Measurements from ENCODE around the gene RUBCNL.

DNA sequence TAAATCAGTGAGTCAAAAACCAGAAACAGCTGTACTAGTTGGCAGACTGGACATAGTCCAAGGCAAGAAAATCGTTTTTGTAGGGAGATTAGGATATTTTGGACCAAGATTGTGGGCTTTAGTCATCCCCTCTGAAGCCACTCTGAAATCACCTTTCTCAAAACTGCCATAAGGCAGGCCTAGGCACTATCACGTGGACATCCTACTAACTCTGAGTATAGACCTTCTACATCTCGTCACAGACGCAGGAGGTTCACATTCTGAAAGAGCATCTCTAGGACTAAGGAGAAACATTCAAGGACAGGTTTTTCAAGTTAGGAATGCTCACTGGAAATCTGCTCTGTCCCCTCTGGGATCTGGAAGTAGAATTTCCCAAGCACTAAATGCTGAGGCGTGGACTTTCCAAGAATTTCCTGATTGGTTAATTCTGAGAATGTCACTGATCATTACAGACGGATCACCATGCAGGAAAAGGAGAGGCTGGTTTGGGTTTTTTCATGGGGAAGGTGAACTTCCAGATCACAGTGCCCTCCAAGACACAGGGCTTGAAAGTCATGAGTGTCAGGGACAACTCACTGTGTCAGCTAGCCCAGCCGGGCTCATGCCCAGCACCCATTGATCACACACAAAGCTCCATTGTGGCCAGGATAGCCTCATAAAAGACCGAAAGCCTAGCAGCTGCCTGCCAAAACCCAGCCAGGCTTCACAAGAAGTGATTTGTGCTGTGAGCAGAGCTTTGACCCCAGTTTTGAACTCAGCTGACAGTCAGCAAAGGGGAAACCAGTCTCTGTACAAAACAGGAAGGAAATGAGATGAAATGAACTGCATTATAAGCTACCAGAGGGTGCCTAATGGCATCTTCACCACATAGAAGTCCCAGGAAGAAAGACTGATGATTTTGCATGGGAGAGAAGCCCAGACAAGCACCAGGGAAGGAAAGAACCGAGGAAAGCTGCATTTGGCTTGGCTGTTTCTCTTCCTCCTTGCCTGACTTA is 2.7 kb upstream of the RUBCNL start:
- TF ChIP-seq, protein P1, sequence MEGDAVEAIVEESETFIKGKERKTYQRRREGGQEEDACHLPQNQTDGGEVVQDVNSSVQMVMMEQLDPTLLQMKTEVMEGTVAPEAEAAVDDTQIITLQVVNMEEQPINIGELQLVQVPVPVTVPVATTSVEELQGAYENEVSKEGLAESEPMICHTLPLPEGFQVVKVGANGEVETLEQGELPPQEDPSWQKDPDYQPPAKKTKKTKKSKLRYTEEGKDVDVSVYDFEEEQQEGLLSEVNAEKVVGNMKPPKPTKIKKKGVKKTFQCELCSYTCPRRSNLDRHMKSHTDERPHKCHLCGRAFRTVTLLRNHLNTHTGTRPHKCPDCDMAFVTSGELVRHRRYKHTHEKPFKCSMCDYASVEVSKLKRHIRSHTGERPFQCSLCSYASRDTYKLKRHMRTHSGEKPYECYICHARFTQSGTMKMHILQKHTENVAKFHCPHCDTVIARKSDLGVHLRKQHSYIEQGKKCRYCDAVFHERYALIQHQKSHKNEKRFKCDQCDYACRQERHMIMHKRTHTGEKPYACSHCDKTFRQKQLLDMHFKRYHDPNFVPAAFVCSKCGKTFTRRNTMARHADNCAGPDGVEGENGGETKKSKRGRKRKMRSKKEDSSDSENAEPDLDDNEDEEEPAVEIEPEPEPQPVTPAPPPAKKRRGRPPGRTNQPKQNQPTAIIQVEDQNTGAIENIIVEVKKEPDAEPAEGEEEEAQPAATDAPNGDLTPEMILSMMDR (IDR thresholded peaks at IDR 0.05; ENCODE audit: extremely low read depth in 1 of 2, insufficient read depth in 1 of 2, low read depth in 1 of 2, low read length in 2 of 2), result no peak
- TF ChIP-seq, protein P2, sequence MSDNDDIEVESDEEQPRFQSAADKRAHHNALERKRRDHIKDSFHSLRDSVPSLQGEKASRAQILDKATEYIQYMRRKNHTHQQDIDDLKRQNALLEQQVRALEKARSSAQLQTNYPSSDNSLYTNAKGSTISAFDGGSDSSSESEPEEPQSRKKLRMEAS (IDR thresholded peaks at IDR 0.05; ENCODE audit: insufficient read depth, insufficient read length), result no peak
- TF ChIP-seq POLR2A (IDR thresholded peaks at IDR 0.05; ENCODE audit: low read depth, low read length) (no peak), JUN (IDR thresholded peaks at IDR 0.05; ENCODE audit: borderline replicate concordance, insufficient read depth, insufficient read length, low read depth) (no peak), POLR2AphosphoS5 (IDR thresholded peaks at IDR 0.05; ENCODE audit: insufficient read depth, low read depth, low read length) (no peak), EZH2 (IDR thresholded peaks at IDR 0.05; ENCODE audit: borderline replicate concordance, low read depth, low read length, severe bottlenecking) (no peak), MYC (IDR thresholded peaks at IDR 0.05; ENCODE audit: low read depth, low read length) (no peak), FOS (IDR thresholded peaks at IDR 0.05; ENCODE audit: borderline replicate concordance, insufficient read depth, low read length) (no peak)
